ENCODE measurements around the gene C2CD3. TPM values are rescaled to one million over a fixed set of nuclear protein-coding genes. Genes with fewer than 3 reads are reported as not detected.

The C2CD3 gene
- total and polyA plus RNA-seq, 2 of the 4 experiments (the other 2 are of a cell fraction), result 11.1 to 19.2 TPM

DNA sequence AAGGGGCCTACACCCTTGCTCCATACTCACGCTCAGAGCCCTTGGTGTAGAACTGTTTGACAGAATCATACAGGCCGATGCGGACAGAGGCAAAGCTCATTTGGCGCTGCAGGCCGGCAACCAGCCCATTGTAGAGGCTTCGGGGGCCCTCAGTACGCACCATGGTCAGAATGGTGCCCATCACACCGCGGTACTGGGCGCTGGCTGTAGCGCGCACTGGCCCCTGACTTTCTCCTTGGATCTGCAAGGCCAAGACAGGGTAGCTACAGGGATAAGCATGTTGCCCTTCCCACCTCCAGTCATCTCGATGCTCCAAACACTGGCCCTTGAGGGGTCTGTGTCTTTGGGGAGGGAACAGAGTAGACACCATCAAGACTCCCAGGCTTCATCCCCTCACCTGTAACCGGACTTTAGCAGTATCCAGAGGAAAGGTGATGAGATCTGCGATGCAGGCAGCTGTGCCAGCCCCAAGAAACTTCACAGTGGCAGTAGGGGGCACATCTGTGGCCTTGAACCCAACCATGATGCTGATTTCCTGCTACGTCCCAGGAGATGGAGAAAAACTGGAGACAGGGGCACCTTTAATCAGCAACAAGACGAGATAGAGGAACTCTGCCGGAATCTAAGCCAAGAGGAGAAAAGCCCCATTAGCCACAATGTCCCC is 192.8 kb downstream of the C2CD3 start:
- H3K9ac ChIP-seq (ENCODE audit: low read depth, low read length), result no peak overlapping the region
- no peak overlapping the region for H3K23ac ChIP-seq (ENCODE audit: low read depth, low read length)
- H3K56ac ChIP-seq (ENCODE audit: extremely low read depth, insufficient read depth, low read length), result no peak overlapping the region
- peaks cover 2% of the 10 kb centered on the region; the same call in 1 of the 2 replicates for H4K20me1 ChIP-seq (ENCODE audit: insufficient read depth, low read length)
- H3K27me3 ChIP-seq (ENCODE audit: control insufficient read depth, insufficient read depth, low read length), result no peaks in the 10 kb centered on the region
- H3K9me3 ChIP-seq (ENCODE audit: control insufficient read depth, insufficient read depth, low read length), result no peaks in the 10 kb centered on the region
- no peak overlapping the region for H2BK20ac ChIP-seq (ENCODE audit: low read depth, low read length)
- H3K4me2 ChIP-seq (ENCODE audit: low read depth, low read length), result no peak overlapping the region
- no peak overlapping the region for H2AK5ac ChIP-seq (ENCODE audit: low read depth, low read length)
- WGBS, 2 experiments (ENCODE audit: extremely low coverage in 2 of 2, insufficient read length in 1 of 2), result 100% methylated on average over 9 of the region's 18 CpGs; no CpG with 5 or more reads in 1 of the 2 experiments
- no peak overlapping the region for H2BK15ac ChIP-seq (ENCODE audit: low read depth, low read length)
- 0 out of 4 replicates have a peak, but pooled peaks cover 0 to 10% of the 10 kb centered on the region in 2 experiments for H3K79me1 ChIP-seq (ENCODE audit: low read depth in 1 of 2, low read length in 2 of 2)
- no peak overlapping the region for H4K5ac ChIP-seq (ENCODE audit: low read depth, low read length)
- no peak overlapping the region for H4K8ac ChIP-seq (ENCODE audit: low read depth in 2 of 2, low read length in 2 of 2)
- H2BK120ac ChIP-seq (ENCODE audit: low read depth, low read length), result no peak overlapping the region
- H3K36me3 ChIP-seq (ENCODE audit: control insufficient read depth, insufficient read depth, low read length), result no peaks in the 10 kb centered on the region
- ChIA-PET CTCF (no interaction called here), POLR2A (ENCODE audit: unreplicated experiment) (no interaction called here)
- H3K4ac ChIP-seq (ENCODE audit: low read depth, low read length), result no peak overlapping the region
- H2AK9ac ChIP-seq (replicated peaks; ENCODE audit: low read depth, low read length, poor library complexity), result no peak overlapping the region
- in situ Hi-C loops (cut with MboI; ENCODE audit: low sequenced_read_pairs) (no loop called here), intact Hi-C loops (cut with micrococcal nuclease) (no loop called here), dilution Hi-C loops (cut with HindIII; ENCODE audit: low sequenced_read_pairs, unreplicated experiment) (no loop called here)
- H3K27ac ChIP-seq (ENCODE audit: insufficient read depth, low read length), result no peak overlapping the region
- TF ChIP-seq POLR2A (IDR thresholded peaks at IDR 0.05; ENCODE audit: low read depth, low read length) (no peak), BHLHE40 (IDR thresholded peaks at IDR 0.05; ENCODE audit: low read depth, low read length) (no peak), CHD1 (IDR thresholded peaks at IDR 0.05; ENCODE audit: low read depth, low read length) (no peak), FOS (IDR thresholded peaks at IDR 0.05; ENCODE audit: low read depth, low read length) (no peak), MAZ (IDR thresholded peaks at IDR 0.05; ENCODE audit: borderline replicate concordance, low read depth, low read length) (no peak), NFE2L2 (IDR thresholded peaks at IDR 0.05; ENCODE audit: low read depth, low read length) (no peak), RCOR1 (IDR thresholded peaks at IDR 0.05; ENCODE audit: insufficient replicate concordance, low read length) (no peak), SMC3 (IDR thresholded peaks at IDR 0.05; ENCODE audit: low read depth, low read length) (no peak), MXI1 (IDR thresholded peaks at IDR 0.05; ENCODE audit: borderline replicate concordance, low read depth, low read length) (no peak), MAFK (IDR thresholded peaks at IDR 0.05; ENCODE audit: low read depth, low read length) (no peak), RFX5 (IDR thresholded peaks at IDR 0.05; ENCODE audit: low read depth, low read length) (no peak)
- TF ChIP-seq, protein P1, sequence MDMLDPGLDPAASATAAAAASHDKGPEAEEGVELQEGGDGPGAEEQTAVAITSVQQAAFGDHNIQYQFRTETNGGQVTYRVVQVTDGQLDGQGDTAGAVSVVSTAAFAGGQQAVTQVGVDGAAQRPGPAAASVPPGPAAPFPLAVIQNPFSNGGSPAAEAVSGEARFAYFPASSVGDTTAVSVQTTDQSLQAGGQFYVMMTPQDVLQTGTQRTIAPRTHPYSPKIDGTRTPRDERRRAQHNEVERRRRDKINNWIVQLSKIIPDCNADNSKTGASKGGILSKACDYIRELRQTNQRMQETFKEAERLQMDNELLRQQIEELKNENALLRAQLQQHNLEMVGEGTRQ (IDR thresholded peaks at IDR 0.05; ENCODE audit: low read depth, low read length), result no peak
- TF ChIP-seq, protein P2, sequence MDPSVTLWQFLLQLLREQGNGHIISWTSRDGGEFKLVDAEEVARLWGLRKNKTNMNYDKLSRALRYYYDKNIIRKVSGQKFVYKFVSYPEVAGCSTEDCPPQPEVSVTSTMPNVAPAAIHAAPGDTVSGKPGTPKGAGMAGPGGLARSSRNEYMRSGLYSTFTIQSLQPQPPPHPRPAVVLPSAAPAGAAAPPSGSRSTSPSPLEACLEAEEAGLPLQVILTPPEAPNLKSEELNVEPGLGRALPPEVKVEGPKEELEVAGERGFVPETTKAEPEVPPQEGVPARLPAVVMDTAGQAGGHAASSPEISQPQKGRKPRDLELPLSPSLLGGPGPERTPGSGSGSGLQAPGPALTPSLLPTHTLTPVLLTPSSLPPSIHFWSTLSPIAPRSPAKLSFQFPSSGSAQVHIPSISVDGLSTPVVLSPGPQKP (IDR thresholded peaks at IDR 0.05; ENCODE audit: borderline replicate concordance, low read depth, low read length), result no peak
- H3K9me1 ChIP-seq (ENCODE audit: insufficient read depth, low read length), result peaks cover 12% of the 10 kb centered on the region; the same call in 1 of the 2 replicates
- ATAC-seq (ENCODE audit: low read depth), result no peak
- DNase-seq, result no peak
- no peak overlapping the region for H3K18ac ChIP-seq (ENCODE audit: low read depth, low read length)
- H3K14ac ChIP-seq (replicated peaks; ENCODE audit: low read depth, low read length), result no peak overlapping the region
- H2BK5ac ChIP-seq (ENCODE audit: low read depth, low read length, poor library complexity, severe bottlenecking), result no peak overlapping the region
- no TSS peak for BruUV-seq (replicated peaks)
- H2AFZ ChIP-seq (replicated peaks; ENCODE audit: low read length, poor library complexity), result no peak overlapping the region
- H3K4me1 ChIP-seq (ENCODE audit: control insufficient read depth, insufficient read depth, low read length), result no peaks in the 10 kb centered on the region
- H4K91ac ChIP-seq (ENCODE audit: insufficient read depth, low read depth, low read length), result no peak overlapping the region
- H3K4me3 ChIP-seq (ENCODE audit: insufficient read depth, low read depth, low read length), result no peak overlapping the region
